B cell (primary cell): ENCODE results near the gene CCNE1. TPM values are rescaled to one million over a fixed set of nuclear protein-coding genes. Genes with fewer than 3 reads are reported as not detected.
A peak's percentile ranks its signal among the peaks of the same experiment; 100 is the strongest.

ENCODE experiments used
- ATAC-seq: fragments of 200-7000 bp; cut with Tn5 transposase; one replicate; pipeline ENCODE4 v1.10.0; 2021; ENCODE audit warnings: low read depth, mild to moderate bottlenecking, moderate number of reproducible peaks, moderate library complexity
- CTCF ChIA-PET: fragments of 350-600 bp; sonication (Branson Sonifier 250); formaldehyde crosslinking; loops from one replicate; lab custom pipeline; 2021; ENCODE audit warnings: antibody characterized with exemption, inconsistent platforms; lab: Charles Lee
- POLR2A ChIA-PET: fragments of 350-600 bp; sonication (Branson Sonifier 250); formaldehyde crosslinking; loops from one replicate; lab custom pipeline; 2021; ENCODE audit warnings: antibody characterized with exemption; lab: Charles Lee
- DNase-seq: peaks from one replicate; pipeline ENCODE4 v3.0.0; 2013
- H2AFZ ChIP-seq: 2 replicates; pipeline ENCODE4 v1.6.1; 2012; ENCODE audit warnings: mild to moderate bottlenecking, low read depth, low read length; ENCODE audit not compliant: insufficient read depth, poor library complexity, severe bottlenecking
- H3K27ac ChIP-seq, 2 donors: 1 replicate in 1 of 2; 2 replicates in 1 of 2; pipeline ENCODE4 v1.5.1; 2012 to 2013; ENCODE audit warnings: low read length in 2 of 2, mild to moderate bottlenecking in 2 of 2, moderate library complexity in 1 of 2
- H3K27me3 ChIP-seq, 4 experiments: fragments of 200-600 bp in 1 of 4; sonication (generic) in 1 of 4; replicated peaks in 1 of 4; 1 replicate in 2 of 4; 2 replicates in 2 of 4; pipeline versions ENCODE4 v1.6.1 to v1.7.0; 2013 to 2016; ENCODE audit warnings: low read length in 3 of 4, mild to moderate bottlenecking in 2 of 4, mixed read lengths in 1 of 4, moderate library complexity in 1 of 4; ENCODE audit not compliant: insufficient read depth in 4 of 4, control insufficient read depth in 3 of 4; ENCODE audit errors: control extremely low read depth in 1 of 4
- H3K36me3 ChIP-seq, 2 experiments: replicated peaks in 1 of 2; 1 replicate in 1 of 2; 2 replicates in 1 of 2; pipeline versions ENCODE4 v1.6.1 to v1.7.1; 2013; ENCODE audit warnings: low read length in 1 of 2; ENCODE audit not compliant: insufficient read depth in 2 of 2, control insufficient read depth in 1 of 2; ENCODE audit errors: control extremely low read depth in 1 of 2, extremely low read depth in 1 of 2
- H3K4me1 ChIP-seq, 2 donors: fragments of 200-600 bp in 1 of 2; sonication (generic) in 1 of 2; 1 replicate in 1 of 2; 2 replicates in 1 of 2; pipeline versions ENCODE4 v1.5.1 to v1.6.1; 2013 to 2017; ENCODE audit warnings: low read length in 2 of 2; ENCODE audit not compliant: control insufficient read depth in 2 of 2, insufficient read depth in 2 of 2
- H3K4me2 ChIP-seq: replicated peaks from 2 replicates; pipeline ENCODE3; 2012; ENCODE audit warnings: mild to moderate bottlenecking, low read depth, low read length; ENCODE audit not compliant: poor library complexity, severe bottlenecking
- H3K4me3 ChIP-seq, 5 experiments: fragments of 200-600 bp in 1 of 5; sonication (generic) in 1 of 5; 1 replicate in 3 of 5; 2 replicates in 2 of 5; pipeline versions ENCODE4 v1.5.1 to v1.7.0; 2011 to 2016; ENCODE audit warnings: low read length in 4 of 5, mild to moderate bottlenecking in 4 of 5, low read depth in 2 of 5, control low read depth in 1 of 5, moderate library complexity in 1 of 5; ENCODE audit not compliant: insufficient read depth in 1 of 5; ENCODE audit errors: control extremely low read depth in 1 of 5, extremely low read depth in 1 of 5
- H3K79me2 ChIP-seq: fragments of 200-600 bp; sonication (generic); one replicate; pipeline ENCODE4 v1.6.0; 2016; ENCODE audit warnings: low read length; ENCODE audit not compliant: control insufficient read depth, insufficient read depth
- H3K9ac ChIP-seq: fragments of 200-600 bp; sonication (generic); 2 replicates; pipeline ENCODE4 v1.6.1; 2017; ENCODE audit warnings: mild to moderate bottlenecking, low read length, moderate library complexity
- H3K9me3 ChIP-seq, 3 donors: one replicate each; pipeline versions ENCODE4 v1.6.1 to v1.7.1; 2013; ENCODE audit warnings: low read length in 2 of 3; ENCODE audit not compliant: control insufficient read depth in 2 of 3, insufficient read depth in 1 of 3; ENCODE audit errors: control extremely low read depth in 1 of 3
- H4K20me1 ChIP-seq: 2 replicates; pipeline ENCODE4 v1.6.0; 2012; ENCODE audit warnings: mild to moderate bottlenecking, low read length; ENCODE audit not compliant: insufficient read depth, control insufficient read depth, poor library complexity, severe bottlenecking
- H3K27ac Mint-ChIP-seq: one replicate; pipeline ENCODE4 v1.8.0; 2021; ENCODE audit warnings: mixed read lengths
- H3K27me3 Mint-ChIP-seq: one replicate; pipeline ENCODE4 v1.8.0; 2021; ENCODE audit warnings: mixed read lengths
- H3K4me1 Mint-ChIP-seq: one replicate; pipeline ENCODE4 v1.8.0; 2021; ENCODE audit warnings: mixed read lengths
- H3K4me3 Mint-ChIP-seq: one replicate; pipeline ENCODE4 v1.8.0; 2021; ENCODE audit warnings: mixed read lengths
- H3K9me3 Mint-ChIP-seq: one replicate; pipeline ENCODE4 v1.8.0; 2022; ENCODE audit warnings: mixed read lengths; ENCODE audit not compliant: insufficient read depth
- CTCF ChIP-seq: fragments of 200-600 bp; IDR thresholded peaks from one replicate; pipeline ENCODE4 v1.8.0; 2022; ENCODE audit warnings: antibody characterized with exemption, mild to moderate bottlenecking
- EZH2 ChIP-seq: IDR thresholded peaks from 2 replicates; pipeline ENCODE4 v1.6.1; 2012; ENCODE audit warnings: borderline replicate concordance, low read depth, mild to moderate bottlenecking, moderate library complexity, low read length; ENCODE audit not compliant: insufficient read depth, poor library complexity, severe bottlenecking
- WGBS: methylation state at CpG from one replicate; pipeline ENCODE4 v1.1.5; 2013; ENCODE audit warnings: missing lambda C conversion rate; ENCODE audit not compliant: insufficient coverage; 5-methylcytosine and 5-hydroxymethylcytosine counted together
- intact Hi-C: fragments of 100-400 bp; cut with micrococcal nuclease; formaldehyde crosslinking; loops from one replicate; pipeline ENCODE4 v1.10.0; 2022
- polyA plus RNA-seq: library from polyadenylated mRNA; depleted of rRNA; stranded (reverse); fragments of >200 nt; gene quantifications from 2 replicates; pipeline ENCODE4 v1.2.3, GENCODE V29; 2012
- total RNA-seq, 2 donors: library from RNA; stranded (reverse); fragments of 120-200 nt in 1 of 2; gene quantifications; 1 replicate in 1 of 2; 2 replicates in 1 of 2; pipeline versions ENCODE4 v1.2.3 to v1.2.4, GENCODE V29; 2013 to 2022

CCNE1 gene
- total and polyA plus RNA-seq, 2 donors (not counting 1 experiment from before 2014, with no cell fraction given), result 2.5 to 2.8 TPM

GRCh38 chr19:29837448-29837981 is 25.7 kb downstream of the CCNE1 start:
- Histone ChIP-seq H3K36me3 (no peaks in the 10 kb centered on the region), H3K9me3 (no peaks in the 10 kb centered on the region), H3K27ac (peak overlapping the region; percentile 32 to 44), H3K4me2 (peak overlapping the region; percentile 14), H3K4me1 (peaks cover 16 to 25% of the 10 kb centered on the region in 2 donors), H3K27me3 (peaks cover 0 to 16% (median under 1%) of the 10 kb centered on the region in 4 experiments), H4K20me1 (no peaks in the 10 kb centered on the region), H3K9ac (no peak overlapping the region), H2AFZ (no peak overlapping the region), H3K4me3 (no peak overlapping the region), H3K79me2 (no peaks in the 10 kb centered on the region)
- ChIA-PET POLR2A (no interaction called here), CTCF (interaction anchor here (0.7 to 1.2 kb wide), 2 partner anchors 20 to 32 kb away, joined by 4 read pairs; no protein-coding TSS in a partner anchor)
- peak overlapping the region; percentile 55 for H3K4me3 Mint-ChIP-seq
- intact Hi-C loops, result no loop called here
- no peak for TF ChIP-seq EZH2
- TF ChIP-seq CTCF, result no peak
- DNase-seq (peak; percentile 78), ATAC-seq (peak; percentile 80)
- peaks cover 31% of the 10 kb centered on the region for H3K4me1 Mint-ChIP-seq
- H3K9me3 Mint-ChIP-seq, result no peaks in the 10 kb centered on the region
- peaks cover 18% of the 10 kb centered on the region for H3K27me3 Mint-ChIP-seq
- peak overlapping the region; percentile 84 for H3K27ac Mint-ChIP-seq
- no CpG with 5 or more reads among the region's 6 CpGs for WGBS

- ATAC-seq, result no peak
Measured at GRCh38 chr19:29837996-29838395, 26.2 kb downstream of the CCNE1 start.

More at GRCh38 chr19:29837996-29838395, 26.2 kb downstream of the CCNE1 start:
- H3K27me3 Mint-ChIP-seq, result peaks cover 19% of the 10 kb centered on the region
- TF ChIP-seq CTCF, result no peak
- intact Hi-C loops, result no loop called here
- no peak for DNase-seq
- Histone ChIP-seq H3K79me2 (no peaks in the 10 kb centered on the region), H3K9me3 (peaks cover 0 to 3% (median 0%) of the 10 kb centered on the region in 3 donors), H4K20me1 (no peaks in the 10 kb centered on the region), H3K27ac (peak overlapping the region in 1 of 2 donors; percentile 6), H3K4me1 (peaks cover 18 to 29% of the 10 kb centered on the region in 2 donors), H3K9ac (no peak overlapping the region), H3K4me3 (no peak overlapping the region), H3K27me3 (peaks cover 0 to 21% (median 5%) of the 10 kb centered on the region in 4 experiments), H3K36me3 (no peaks in the 10 kb centered on the region), H2AFZ (no peak overlapping the region), H3K4me2 (peak overlapping the region; percentile 14)
- H3K4me3 Mint-ChIP-seq, result no peak overlapping the region
- no peak overlapping the region for H3K27ac Mint-ChIP-seq
- no peaks in the 10 kb centered on the region for H3K9me3 Mint-ChIP-seq
- CTCF ChIA-PET, result interaction anchor here (0.7 to 1.2 kb wide), 2 partner anchors 20 to 32 kb away, joined by 4 read pairs; no protein-coding TSS in a partner anchor
- POLR2A ChIA-PET, result no interaction called here
- 89% methylated on average over 3 of the region's 9 CpGs for WGBS
- peaks cover 31% of the 10 kb centered on the region for H3K4me1 Mint-ChIP-seq
